Measurements from ENCODE around the gene MED25.

MED25 gene

GRCh38 chr19:49793561-49793840 lies 24.6 kb upstream of the MED25 start:
- H3K4me3 ChIP-seq (ENCODE audit: low read length, poor library complexity, severe bottlenecking) = no peak overlapping the region
- H4K20me1 ChIP-seq (ENCODE audit: insufficient read depth, low read length, poor library complexity, severe bottlenecking) = no peaks in the 10 kb centered on the region
- no peak overlapping the region for H3K9ac ChIP-seq (ENCODE audit: low read depth, low read length, poor library complexity, severe bottlenecking)
- H3K27me3 ChIP-seq (ENCODE audit: insufficient read depth, low read length, poor library complexity, severe bottlenecking) = no peaks in the 10 kb centered on the region
- no peaks in the 10 kb centered on the region for H3K9me3 ChIP-seq (ENCODE audit: insufficient read depth, low read depth, low read length)
- no peaks in the 10 kb centered on the region for H3F3A ChIP-seq (ENCODE audit: low read depth)
- TF ChIP-seq CTCF (conservative IDR thresholded peaks at IDR 0.05; ENCODE audit: low read length) (no peak), EZH2phosphoT487 (IDR thresholded peaks at IDR 0.05; ENCODE audit: borderline replicate concordance) (no peak)
- H3K36me3 ChIP-seq (ENCODE audit: insufficient read depth, low read length) = peaks cover 52% of the 10 kb centered on the region; the same call in 1 of the 2 replicates
- no peak overlapping the region for H2AFZ ChIP-seq (ENCODE audit: low read length)
- no peak overlapping the region for H3K4me2 ChIP-seq (ENCODE audit: low read depth, low read length, poor library complexity, severe bottlenecking)
- H3K79me2 ChIP-seq (ENCODE audit: insufficient read depth, low read length) = no peaks in the 10 kb centered on the region
- no peaks in the 10 kb centered on the region for H3K4me1 ChIP-seq (ENCODE audit: insufficient read depth, low read length, poor library complexity, severe bottlenecking)
- no peaks in the 10 kb centered on the region for H3K9me2 ChIP-seq (replicated peaks; ENCODE audit: low read depth, low read length)

GRCh38 chr19:49795615-49796014 lies 22.5 kb upstream of the MED25 start:
- H3K9ac ChIP-seq (ENCODE audit: low read depth, low read length, poor library complexity, severe bottlenecking) = no peak overlapping the region
- H3K4me1 ChIP-seq (ENCODE audit: insufficient read depth, low read length, poor library complexity, severe bottlenecking) = no peaks in the 10 kb centered on the region
- H3F3A ChIP-seq (ENCODE audit: low read depth) = no peaks in the 10 kb centered on the region
- TF ChIP-seq EZH2phosphoT487 (IDR thresholded peaks at IDR 0.05; ENCODE audit: borderline replicate concordance) = no peak
- TF ChIP-seq CTCF (conservative IDR thresholded peaks at IDR 0.05; ENCODE audit: low read length) = no peak
- H3K27me3 ChIP-seq (ENCODE audit: insufficient read depth, low read length, poor library complexity, severe bottlenecking) = no peaks in the 10 kb centered on the region
- H3K9me2 ChIP-seq (replicated peaks; ENCODE audit: low read depth, low read length) = no peaks in the 10 kb centered on the region
- H3K4me3 ChIP-seq (ENCODE audit: low read length, poor library complexity, severe bottlenecking) = no peak overlapping the region
- no peak overlapping the region for H2AFZ ChIP-seq (ENCODE audit: low read length)
- no peaks in the 10 kb centered on the region for H3K79me2 ChIP-seq (ENCODE audit: insufficient read depth, low read length)
- H3K36me3 ChIP-seq (ENCODE audit: insufficient read depth, low read length) = peaks cover 73% of the 10 kb centered on the region; the same call in 1 of the 2 replicates
- no peaks in the 10 kb centered on the region for H3K9me3 ChIP-seq (ENCODE audit: insufficient read depth, low read depth, low read length)
- no peak overlapping the region for H3K4me2 ChIP-seq (ENCODE audit: low read depth, low read length, poor library complexity, severe bottlenecking)
- H4K20me1 ChIP-seq (ENCODE audit: insufficient read depth, low read length, poor library complexity, severe bottlenecking) = no peaks in the 10 kb centered on the region

- no peaks in the 10 kb centered on the region for H3K79me2 ChIP-seq (ENCODE audit: insufficient read depth, low read length)
- H3K9me3 ChIP-seq (ENCODE audit: insufficient read depth, low read depth, low read length) = no peaks in the 10 kb centered on the region
- no peaks in the 10 kb centered on the region for H3F3A ChIP-seq (ENCODE audit: low read depth)
- no peaks in the 10 kb centered on the region for H3K4me1 ChIP-seq (ENCODE audit: insufficient read depth, low read length, poor library complexity, severe bottlenecking)
- no peak overlapping the region for H3K4me2 ChIP-seq (ENCODE audit: low read depth, low read length, poor library complexity, severe bottlenecking)
- no peaks in the 10 kb centered on the region for H4K20me1 ChIP-seq (ENCODE audit: insufficient read depth, low read length, poor library complexity, severe bottlenecking)
- H3K4me3 ChIP-seq (ENCODE audit: low read length, poor library complexity, severe bottlenecking) = no peak overlapping the region
- no peaks in the 10 kb centered on the region for H3K27me3 ChIP-seq (ENCODE audit: insufficient read depth, low read length, poor library complexity, severe bottlenecking)
- H3K36me3 ChIP-seq (ENCODE audit: insufficient read depth, low read length) = peaks cover 76% of the 10 kb centered on the region; the same call in 1 of the 2 replicates
- H2AFZ ChIP-seq (ENCODE audit: low read length) = no peak overlapping the region
- no peak for TF ChIP-seq CTCF (conservative IDR thresholded peaks at IDR 0.05; ENCODE audit: low read length)
- TF ChIP-seq EZH2phosphoT487 (IDR thresholded peaks at IDR 0.05; ENCODE audit: borderline replicate concordance) = no peak
- no peaks in the 10 kb centered on the region for H3K9me2 ChIP-seq (replicated peaks; ENCODE audit: low read depth, low read length)
- no peak overlapping the region for H3K9ac ChIP-seq (ENCODE audit: low read depth, low read length, poor library complexity, severe bottlenecking)
These were observed 19.5 kb upstream of the MED25 start for GRCh38 chr19:49798574-49798973.

All from Loucy (cell line).